ENCODE measurements around the gene ATP2B1.

Gene ATP2B1

GRCh38 chr12:89706986-89707702 is 1.5 kb downstream of the ATP2B1 start:
- peak; percentile 30 for DNase-seq (ENCODE audit: low read depth)
- no peak for TF ChIP-seq CTCF (IDR thresholded peaks at IDR 0.05; ENCODE audit: insufficient read depth, low read depth, low read length, missing control alignments)
- H3K4me3 ChIP-seq (ENCODE audit: low read depth, low read length): peak overlapping the region; percentile 68

- no peak for TF ChIP-seq CTCF (IDR thresholded peaks at IDR 0.05; ENCODE audit: insufficient read depth, low read depth, low read length, missing control alignments)
- no peak for DNase-seq (ENCODE audit: low read depth)
- peak overlapping the region; percentile 68 for H3K4me3 ChIP-seq (ENCODE audit: low read depth, low read length)
These were observed 2.1 kb downstream of the ATP2B1 start for GRCh38 chr12:89706551-89706950.

DNA sequence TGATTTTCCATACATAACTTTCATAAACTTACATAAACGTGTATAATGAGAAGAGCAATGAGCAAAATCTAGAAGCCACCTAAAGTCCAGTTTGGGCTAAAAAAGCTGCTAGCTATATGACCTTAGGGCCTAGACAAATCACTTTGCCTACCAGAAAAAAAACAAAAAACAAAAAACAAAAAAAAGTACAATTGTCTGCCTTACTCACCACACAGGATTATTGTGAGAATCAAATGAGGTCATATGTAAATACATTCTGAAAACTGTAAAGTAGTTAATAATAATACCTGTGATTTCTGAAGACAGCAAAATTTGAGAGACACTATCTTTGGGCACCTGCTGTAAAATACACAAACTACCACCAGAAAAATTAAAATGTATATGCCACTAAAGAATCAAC is 4.2 kb downstream of the ATP2B1 start:
- TF ChIP-seq CTCF (IDR thresholded peaks at IDR 0.05; ENCODE audit: insufficient read depth, low read depth, low read length, missing control alignments): no peak
- DNase-seq (ENCODE audit: low read depth): no peak
- H3K4me3 ChIP-seq (ENCODE audit: low read depth, low read length): no peak overlapping the region; the same call in 1 of the 2 replicates

DNA sequence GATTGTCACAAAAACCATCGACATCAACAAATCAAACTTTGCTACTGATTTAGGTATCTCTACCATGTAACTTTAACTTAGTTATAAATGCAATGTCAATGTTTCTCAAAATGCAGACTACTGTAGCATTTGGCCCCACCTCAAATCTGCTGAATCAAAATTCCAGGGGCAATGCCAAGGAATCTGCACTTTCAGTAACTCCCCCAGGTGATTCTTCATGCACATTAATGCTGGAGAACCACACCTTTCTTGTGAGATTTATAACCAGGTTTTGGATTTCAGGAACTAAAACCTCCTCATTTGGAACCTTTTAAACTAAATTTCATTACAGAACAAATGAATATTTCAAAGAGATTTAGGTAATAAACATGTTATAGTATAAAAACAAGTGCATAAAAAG is 4.9 kb downstream of the ATP2B1 start:
- no peak for DNase-seq (ENCODE audit: low read depth)
- H3K4me3 ChIP-seq (ENCODE audit: low read depth, low read length): no peak overlapping the region
- TF ChIP-seq CTCF (IDR thresholded peaks at IDR 0.05; ENCODE audit: insufficient read depth, low read depth, low read length, missing control alignments): no peak

GRCh38 chr12:89702503-89702902 is 6.1 kb downstream of the ATP2B1 start:
- no peak overlapping the region for H3K4me3 ChIP-seq (ENCODE audit: low read depth, low read length)
- no peak for TF ChIP-seq CTCF (IDR thresholded peaks at IDR 0.05; ENCODE audit: insufficient read depth, low read depth, low read length, missing control alignments)
- no peak for DNase-seq (ENCODE audit: low read depth)

GRCh38 chr12:89701606-89702206 is 6.9 kb downstream of the ATP2B1 start:
- TF ChIP-seq CTCF (IDR thresholded peaks at IDR 0.05; ENCODE audit: insufficient read depth, low read depth, low read length, missing control alignments): peak; percentile 2
- peak; percentile 22 for DNase-seq (ENCODE audit: low read depth)
- H3K4me3 ChIP-seq (ENCODE audit: low read depth, low read length): no peak overlapping the region
